ENCODE measurements around the gene HDDC3.

The HDDC3 gene

DNA sequence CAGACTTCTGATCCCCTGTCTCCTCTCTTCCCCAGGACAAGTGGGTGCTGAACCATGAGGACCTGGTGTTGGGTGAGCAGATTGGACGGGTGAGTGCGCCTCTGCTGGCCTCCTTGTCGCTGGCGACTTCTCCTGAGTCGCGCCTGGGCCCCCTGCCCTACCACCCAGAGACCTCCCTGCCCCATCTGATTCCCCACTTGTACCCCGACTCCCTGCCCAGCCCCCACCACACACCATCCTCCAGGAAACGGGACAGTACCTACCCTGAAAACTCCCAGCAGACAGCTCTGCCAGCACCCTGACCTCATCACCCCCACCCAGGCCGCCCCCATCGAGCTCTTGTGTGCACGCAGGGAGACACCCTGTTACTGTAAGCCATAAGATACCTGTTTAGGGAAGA lies 40.3 kb downstream of the HDDC3 start:
- DNase-seq (ENCODE audit: low read depth) = no peak
- H3K4me3 ChIP-seq (ENCODE audit: low read length) = no peak overlapping the region
- no peak for TF ChIP-seq CTCF (conservative IDR thresholded peaks at IDR 0.05; ENCODE audit: low read depth, low read length)

GRCh38 chr15:90891346-90891949 lies 40.9 kb downstream of the HDDC3 start:
- no peak for DNase-seq (ENCODE audit: low read depth)
- TF ChIP-seq CTCF (conservative IDR thresholded peaks at IDR 0.05; ENCODE audit: low read depth, low read length) = no peak

DNA sequence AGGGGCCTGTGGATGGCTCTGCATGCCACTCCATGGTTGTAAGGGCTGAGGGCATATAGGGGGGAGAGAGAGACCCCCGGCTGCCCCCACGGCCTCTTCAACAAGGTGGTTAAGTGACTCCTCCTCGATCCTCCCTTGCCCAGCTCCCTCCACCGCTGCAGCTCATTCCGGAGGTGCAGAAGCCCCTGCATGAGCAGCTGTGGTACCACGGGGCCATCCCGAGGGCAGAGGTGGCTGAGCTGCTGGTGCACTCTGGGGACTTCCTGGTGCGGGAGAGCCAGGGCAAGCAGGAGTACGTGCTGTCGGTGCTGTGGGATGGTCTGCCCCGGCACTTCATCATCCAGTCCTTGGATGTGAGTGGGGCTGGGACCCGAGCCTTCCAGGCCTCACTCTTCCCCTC lies 41.5 kb downstream of the HDDC3 start:
- DNase-seq (ENCODE audit: low read depth) = no peak
- no peak overlapping the region for H3K4me3 ChIP-seq (ENCODE audit: low read length)
- TF ChIP-seq CTCF (conservative IDR thresholded peaks at IDR 0.05; ENCODE audit: low read depth, low read length) = no peak

More at GRCh38 chr15:90891346-90891949, 40.9 kb downstream of the HDDC3 start:
- no peak overlapping the region for H3K4me3 ChIP-seq (ENCODE audit: low read length)

- no peak for DNase-seq (ENCODE audit: low read depth)
- no peak overlapping the region for H3K4me3 ChIP-seq (ENCODE audit: low read length)
- TF ChIP-seq CTCF (conservative IDR thresholded peaks at IDR 0.05; ENCODE audit: low read depth, low read length) = no peak
Measured at GRCh38 chr15:90889736-90890456, 42.5 kb downstream of the HDDC3 start.

DNA sequence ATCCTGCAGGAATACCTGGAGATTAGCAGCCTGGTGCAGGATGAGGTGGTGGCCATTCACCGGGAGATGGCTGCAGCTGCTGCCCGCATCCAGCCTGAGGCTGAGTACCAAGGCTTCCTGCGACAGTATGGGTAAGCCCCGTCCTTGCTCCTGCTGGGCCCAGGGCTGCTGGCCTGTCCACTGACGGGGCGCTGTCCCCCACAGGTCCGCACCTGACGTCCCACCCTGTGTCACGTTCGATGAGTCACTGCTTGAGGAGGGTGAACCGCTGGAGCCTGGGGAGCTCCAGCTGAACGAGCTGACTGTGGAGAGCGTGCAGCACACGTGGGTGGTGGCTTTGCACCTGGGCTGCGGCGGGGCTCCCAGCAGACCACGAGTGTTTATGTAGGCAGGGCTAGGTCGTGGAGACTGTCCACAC lies 43.0 kb downstream of the HDDC3 start:
- no peak overlapping the region for H3K4me3 ChIP-seq (ENCODE audit: low read length)
- no peak for DNase-seq (ENCODE audit: low read depth)
- no peak for TF ChIP-seq CTCF (conservative IDR thresholded peaks at IDR 0.05; ENCODE audit: low read depth, low read length)

DNA sequence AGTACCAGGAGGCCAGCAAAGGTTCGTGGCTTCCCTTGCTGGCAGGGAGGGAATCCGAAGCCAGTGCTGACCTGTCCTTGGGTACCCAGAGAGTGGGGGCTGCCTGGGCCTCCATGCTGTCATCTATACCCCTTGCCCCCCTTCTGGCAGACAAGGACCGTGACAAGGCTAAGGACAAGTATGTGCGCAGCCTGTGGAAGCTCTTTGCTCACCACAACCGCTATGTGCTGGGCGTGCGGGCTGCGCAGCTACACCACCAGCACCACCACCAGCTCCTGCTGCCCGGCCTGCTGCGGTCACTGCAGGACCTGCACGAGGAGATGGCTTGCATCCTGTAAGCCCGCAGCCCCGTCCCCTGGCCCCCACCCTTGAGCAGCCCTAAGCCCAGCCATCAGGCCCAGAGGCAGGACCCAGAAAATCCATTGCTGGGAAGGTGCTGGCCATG lies 45.3 kb downstream of the HDDC3 start:
- TF ChIP-seq CTCF (conservative IDR thresholded peaks at IDR 0.05; ENCODE audit: low read depth, low read length) = no peak
- no peak overlapping the region for H3K4me3 ChIP-seq (ENCODE audit: low read length)
- DNase-seq (ENCODE audit: low read depth) = no peak

DNA sequence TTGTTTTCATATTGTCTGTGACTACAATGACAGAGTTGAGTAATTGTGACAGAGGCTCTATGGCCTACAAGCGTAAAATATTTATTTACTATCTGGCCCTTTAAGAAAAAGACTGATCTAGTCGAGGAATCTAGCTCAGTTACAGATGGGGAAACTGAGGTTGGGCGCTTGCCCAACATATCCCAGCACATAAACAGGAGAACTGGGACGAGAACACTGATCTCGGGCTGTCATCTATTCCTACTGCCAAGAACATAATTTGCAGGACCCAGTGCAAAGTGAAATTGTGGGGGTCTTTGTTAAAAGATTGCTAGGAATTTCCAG lies 46.1 kb downstream of the HDDC3 start:
- no peak for DNase-seq (ENCODE audit: low read depth)
- TF ChIP-seq CTCF (conservative IDR thresholded peaks at IDR 0.05; ENCODE audit: low read depth, low read length) = no peak
- H3K4me3 ChIP-seq (ENCODE audit: low read length) = no peak overlapping the region
